SU-DHL-6 (cell line): ENCODE results near the gene AGAP3.

Source experiments
- CTCF ChIP-seq: fragments of 200-600 bp; sonication (generic); IDR thresholded peaks from one replicate; pipeline ENCODE4 v1.5.1; 2017; ENCODE audit warnings: antibody characterized with exemption, mild to moderate bottlenecking, low read length, moderate library complexity; ENCODE audit not compliant: insufficient read depth, poor library complexity, severe bottlenecking
- EZH2phosphoT487 ChIP-seq: fragments of 200-600 bp; sonication (generic), shearing (Covaris generic); conservative IDR thresholded peaks from 2 replicates; pipeline ENCODE4 v1.6.1; 2018; ENCODE audit warnings: mild to moderate bottlenecking, antibody characterized with exemption, low read length, moderate library complexity, mixed read lengths

DNA sequence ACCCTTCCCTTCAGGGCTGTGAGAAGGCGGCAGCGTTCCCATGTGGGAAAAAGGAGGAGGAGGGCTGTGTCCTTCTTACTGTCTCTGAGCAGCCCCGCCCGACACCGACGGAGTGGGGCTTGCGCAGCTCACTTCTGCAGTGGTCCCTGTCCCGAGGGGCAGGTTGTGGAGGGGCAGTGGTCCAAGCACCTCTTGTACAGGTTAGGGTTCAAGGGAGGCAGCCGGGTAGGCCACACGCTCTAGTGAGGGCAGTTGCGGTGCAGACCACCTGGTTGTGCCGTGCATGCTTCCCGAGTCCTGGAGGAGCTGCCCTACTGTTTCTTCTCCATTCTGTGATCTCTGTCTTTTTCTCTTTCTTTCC lies 32.8 kb downstream of the AGAP3 start:
- TF ChIP-seq CTCF (no peak), EZH2phosphoT487 (no peak)
